Mesenchymal stem cell (in vitro differentiated cells and primary cell): Measurements from ENCODE around the gene SUCO.

Source experiments
- DNase-seq: peaks from one replicate; pipeline ENCODE4 v3.0.0-alpha.2; 2013
- H2AFZ ChIP-seq: one replicate; pipeline ENCODE4 v1.6.1; 2013; ENCODE audit warnings: low read depth, mild to moderate bottlenecking, control low read depth, inconsistent platforms, low read length, moderate library complexity
- H2AK5ac ChIP-seq: 2 replicates; pipeline ENCODE4 v1.6.1; 2013; ENCODE audit warnings: low read length, moderate library complexity, mild to moderate bottlenecking, inconsistent platforms; ENCODE audit not compliant: severe bottlenecking
- H2BK120ac ChIP-seq: one replicate; pipeline ENCODE4 v1.6.1; 2013; ENCODE audit warnings: low read depth, mild to moderate bottlenecking, inconsistent platforms, low read length, moderate library complexity
- H2BK12ac ChIP-seq, 2 experiments: one replicate each; pipeline ENCODE4 v1.6.1; 2013; ENCODE audit warnings: inconsistent platforms in 2 of 2, low read length in 2 of 2, mild to moderate bottlenecking in 2 of 2, moderate library complexity in 2 of 2, control low read depth in 1 of 2
- H2BK15ac ChIP-seq: one replicate; pipeline ENCODE4 v1.6.1; 2013; ENCODE audit warnings: mild to moderate bottlenecking, low read depth, inconsistent platforms; ENCODE audit not compliant: poor library complexity, severe bottlenecking
- H2BK5ac ChIP-seq: 2 replicates; pipeline ENCODE4 v1.6.1; 2013; ENCODE audit warnings: low read depth, mild to moderate bottlenecking, low read length, control low read depth, inconsistent platforms; ENCODE audit not compliant: poor library complexity, severe bottlenecking
- H3K14ac ChIP-seq, 2 experiments: one replicate each; pipeline ENCODE4 v1.6.1; 2013; ENCODE audit warnings: inconsistent platforms in 2 of 2, low read length in 2 of 2, control low read depth in 1 of 2, mild to moderate bottlenecking in 1 of 2, moderate library complexity in 1 of 2
- H3K18ac ChIP-seq, 2 experiments: one replicate each; pipeline ENCODE4 v1.6.1; 2013; ENCODE audit warnings: inconsistent platforms in 2 of 2, low read length in 2 of 2, control low read depth in 1 of 2, low read depth in 1 of 2, mild to moderate bottlenecking in 1 of 2
- H3K23ac ChIP-seq, 2 experiments: one replicate each; pipeline ENCODE4 v1.6.1; 2013; ENCODE audit warnings: inconsistent platforms in 2 of 2, low read length in 2 of 2, mild to moderate bottlenecking in 2 of 2, moderate library complexity in 2 of 2, control low read depth in 1 of 2
- H3K27ac ChIP-seq: 2 replicates; pipeline ENCODE4 v1.5.1; 2013; ENCODE audit warnings: mild to moderate bottlenecking, moderate library complexity, low read length, control low read depth, inconsistent platforms; ENCODE audit not compliant: poor library complexity, severe bottlenecking
- H3K27me3 ChIP-seq, 2 experiments: 2 replicates each; pipeline versions ENCODE4 v1.6.1 to v1.7.0; 2013; ENCODE audit warnings: low read length in 2 of 2, mild to moderate bottlenecking in 2 of 2, moderate library complexity in 2 of 2, control low read depth in 1 of 2, inconsistent platforms in 1 of 2; ENCODE audit not compliant: control insufficient read depth in 1 of 2, insufficient read depth in 1 of 2
- H3K36me3 ChIP-seq, 2 experiments: 2 replicates each; pipeline versions ENCODE4 v1.6.1 to v1.7.0; 2013; ENCODE audit warnings: low read length in 2 of 2, control low read depth in 1 of 2, inconsistent platforms in 1 of 2, low read depth in 1 of 2, mild to moderate bottlenecking in 1 of 2; ENCODE audit not compliant: insufficient read depth in 2 of 2, control insufficient read depth in 1 of 2
- H3K4ac ChIP-seq, 2 experiments: one replicate each; pipeline ENCODE4 v1.6.1; 2013; ENCODE audit warnings: inconsistent platforms in 2 of 2, low read length in 2 of 2, mild to moderate bottlenecking in 2 of 2, moderate library complexity in 2 of 2, control low read depth in 1 of 2, low read depth in 1 of 2
- H3K4me1 ChIP-seq: 2 replicates; pipeline ENCODE4 v1.6.1; 2013; ENCODE audit warnings: low read depth, low read length, control low read depth; ENCODE audit not compliant: control insufficient read depth, insufficient read depth
- H3K4me2 ChIP-seq: 2 replicates; pipeline ENCODE4 v1.6.1; 2013; ENCODE audit warnings: low read length, mild to moderate bottlenecking, inconsistent platforms; ENCODE audit not compliant: poor library complexity, severe bottlenecking
- H3K4me3 ChIP-seq, 2 experiments: 2 replicates each; pipeline versions ENCODE4 v1.5.1 to v1.7.0; 2013; ENCODE audit warnings: low read length in 2 of 2, mild to moderate bottlenecking in 2 of 2, control low read depth in 1 of 2, low read depth in 1 of 2; ENCODE audit not compliant: insufficient read depth in 1 of 2
- H3K79me1 ChIP-seq: replicated peaks from 2 replicates; pipeline ENCODE4 v1.6.1; 2013; ENCODE audit warnings: mild to moderate bottlenecking, control low read depth, low read length, inconsistent platforms; ENCODE audit not compliant: poor library complexity, severe bottlenecking
- H3K9ac ChIP-seq: 2 replicates; pipeline ENCODE4 v1.7.0; 2013; ENCODE audit warnings: mild to moderate bottlenecking, low read length, moderate library complexity
- H3K9me3 ChIP-seq: 2 replicates; pipeline ENCODE4 v1.7.0; 2013; ENCODE audit warnings: mild to moderate bottlenecking, low read length; ENCODE audit not compliant: control insufficient read depth
- H4K8ac ChIP-seq: one replicate; pipeline ENCODE4 v1.6.1; 2013; ENCODE audit warnings: inconsistent platforms, mild to moderate bottlenecking, low read length, moderate library complexity
- H4K91ac ChIP-seq: one replicate; pipeline ENCODE4 v1.6.1; 2013; ENCODE audit warnings: mild to moderate bottlenecking, low read length, inconsistent platforms
- WGBS: methylation state at CpG from one replicate; pipeline ENCODE4 v1.1.7; 2013; ENCODE audit warnings: mixed read lengths; 5-methylcytosine and 5-hydroxymethylcytosine counted together

SUCO gene

DNA sequence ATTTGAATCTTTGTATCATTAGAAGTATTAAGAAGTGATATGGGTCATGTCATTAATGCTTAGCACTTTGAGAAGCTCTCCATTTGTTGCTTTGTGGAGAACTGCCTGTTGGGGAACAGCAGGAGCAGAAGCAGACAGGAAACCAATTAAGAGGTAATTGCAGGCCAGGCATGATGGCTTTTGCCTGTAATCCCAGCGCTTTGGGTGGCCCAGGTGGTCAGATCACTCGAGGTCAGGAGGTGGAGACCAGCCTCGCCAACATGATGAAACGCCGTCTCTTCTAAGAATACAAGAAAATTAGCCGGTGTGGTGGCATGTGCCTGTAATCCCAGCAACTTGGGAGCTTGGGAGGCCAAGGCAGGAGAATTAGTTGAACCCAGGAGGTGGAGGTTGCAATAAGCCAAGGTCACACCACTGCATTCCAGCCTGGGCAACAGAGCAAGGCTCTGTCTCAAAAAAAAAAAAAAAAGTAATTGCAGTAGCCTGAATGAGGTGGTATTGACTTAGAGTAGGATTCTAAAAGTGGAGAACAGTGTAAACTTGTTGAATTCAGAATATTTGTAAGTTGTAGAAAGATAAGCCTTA lies 68.2 kb downstream of the SUCO start:
- no peak overlapping the region for H3K27ac ChIP-seq
- peaks cover 11% of the 10 kb centered on the region for H3K79me1 ChIP-seq
- no peak overlapping the region for H2AK5ac ChIP-seq
- H3K4me3 ChIP-seq, result no peak overlapping the region
- no peaks in the 10 kb centered on the region for H3K4me1 ChIP-seq
- no peak overlapping the region for H2BK120ac ChIP-seq
- no peak overlapping the region for H3K14ac ChIP-seq
- no peak overlapping the region for H3K4me2 ChIP-seq
- H3K27me3 ChIP-seq, result no peaks in the 10 kb centered on the region
- no peak overlapping the region for H3K9ac ChIP-seq
- no peak overlapping the region for H3K4ac ChIP-seq
- DNase-seq, result no peak
- H3K9me3 ChIP-seq, result no peaks in the 10 kb centered on the region
- H4K8ac ChIP-seq, result no peak overlapping the region
- no peak overlapping the region for H3K18ac ChIP-seq
- no peak overlapping the region for H2BK5ac ChIP-seq
- H3K23ac ChIP-seq, result no peak overlapping the region
- no peak overlapping the region for H4K91ac ChIP-seq
- H3K36me3 ChIP-seq, result peaks cover 14 to 78% of the 10 kb centered on the region in 2 experiments
- 94% methylated on average over 6 of the region's 6 CpGs for WGBS
- no peak overlapping the region for H2AFZ ChIP-seq
- no peak overlapping the region for H2BK12ac ChIP-seq
- no peak overlapping the region for H2BK15ac ChIP-seq

DNA sequence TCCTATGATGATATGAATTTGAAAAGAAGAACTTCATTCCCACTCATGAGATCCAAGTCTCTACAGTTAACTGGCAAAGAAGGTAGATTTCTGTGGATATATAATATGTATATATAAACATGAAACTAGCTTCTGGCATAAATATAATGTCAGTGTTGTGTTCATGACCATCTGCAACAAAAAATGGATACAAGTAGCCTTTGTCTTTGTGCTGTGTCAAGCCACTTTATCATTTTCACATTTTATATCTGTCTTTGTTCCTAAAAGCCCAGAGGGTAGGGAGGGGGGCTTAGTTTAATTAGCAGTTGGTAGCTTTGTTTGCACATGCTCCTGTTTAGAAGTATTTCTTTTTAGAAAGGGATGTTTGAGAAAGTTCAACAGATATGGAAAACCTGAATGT lies 69.8 kb downstream of the SUCO start:
- no peak overlapping the region for H3K4ac ChIP-seq
- peaks cover 8% of the 10 kb centered on the region for H3K79me1 ChIP-seq
- H4K91ac ChIP-seq, result no peak overlapping the region
- no peaks in the 10 kb centered on the region for H3K27me3 ChIP-seq
- no peaks in the 10 kb centered on the region for H3K9me3 ChIP-seq
- H2AK5ac ChIP-seq, result no peak overlapping the region
- H2BK15ac ChIP-seq, result no peak overlapping the region
- H2BK5ac ChIP-seq, result no peak overlapping the region
- no peak overlapping the region for H3K4me2 ChIP-seq
- H2BK12ac ChIP-seq, result no peak overlapping the region
- H3K23ac ChIP-seq, result no peak overlapping the region
- no peak overlapping the region for H4K8ac ChIP-seq
- no peak for DNase-seq
- no peaks in the 10 kb centered on the region for H3K4me1 ChIP-seq
- no peak overlapping the region for H2AFZ ChIP-seq
- H3K9ac ChIP-seq, result no peak overlapping the region
- peaks cover 4 to 69% of the 10 kb centered on the region in 2 experiments for H3K36me3 ChIP-seq
- H2BK120ac ChIP-seq, result no peak overlapping the region
- no peak overlapping the region for H3K27ac ChIP-seq
- H3K4me3 ChIP-seq, result no peak overlapping the region
- no peak overlapping the region for H3K14ac ChIP-seq
- H3K18ac ChIP-seq, result no peak overlapping the region

DNA sequence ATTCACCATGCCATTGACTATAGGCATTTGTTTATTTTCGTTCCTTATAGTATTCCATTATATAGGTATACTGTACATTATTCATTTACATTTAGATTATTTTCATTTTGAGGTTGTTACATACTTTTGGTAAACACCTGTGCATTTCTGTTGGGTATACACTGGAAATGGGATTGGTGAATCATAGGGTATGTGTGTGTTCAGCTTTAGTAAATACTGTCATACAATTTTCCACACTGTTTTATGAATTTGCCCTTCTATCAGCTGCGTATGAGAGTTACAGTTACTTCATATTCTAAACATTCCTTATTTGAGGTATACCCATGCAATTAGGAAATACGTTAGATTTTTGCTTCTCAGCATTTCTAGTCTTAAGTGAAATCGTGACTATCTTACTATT lies 70.9 kb downstream of the SUCO start:
- no peak overlapping the region for H4K8ac ChIP-seq
- no peak overlapping the region for H2BK12ac ChIP-seq
- no peak overlapping the region for H2AFZ ChIP-seq
- H3K4me1 ChIP-seq, result no peaks in the 10 kb centered on the region
- no peak overlapping the region for H3K4ac ChIP-seq
- no peak overlapping the region for H2BK120ac ChIP-seq
- WGBS, result 100% methylated on average over 3 of the region's 4 CpGs
- H3K9ac ChIP-seq, result no peak overlapping the region
- H4K91ac ChIP-seq, result no peak overlapping the region
- no peak overlapping the region for H3K18ac ChIP-seq
- H3K9me3 ChIP-seq, result no peaks in the 10 kb centered on the region
- no peak overlapping the region for H2BK5ac ChIP-seq
- no peak for DNase-seq
- no peak overlapping the region for H3K4me3 ChIP-seq
- H3K14ac ChIP-seq, result no peak overlapping the region
- H3K27me3 ChIP-seq, result no peaks in the 10 kb centered on the region
- no peak overlapping the region for H3K4me2 ChIP-seq
- peaks cover 8% of the 10 kb centered on the region for H3K79me1 ChIP-seq
- H3K27ac ChIP-seq, result no peak overlapping the region
- H3K23ac ChIP-seq, result no peak overlapping the region
- no peak overlapping the region for H2AK5ac ChIP-seq
- no peak overlapping the region for H2BK15ac ChIP-seq
- H3K36me3 ChIP-seq, result peaks cover 4 to 61% of the 10 kb centered on the region in 2 experiments

DNA sequence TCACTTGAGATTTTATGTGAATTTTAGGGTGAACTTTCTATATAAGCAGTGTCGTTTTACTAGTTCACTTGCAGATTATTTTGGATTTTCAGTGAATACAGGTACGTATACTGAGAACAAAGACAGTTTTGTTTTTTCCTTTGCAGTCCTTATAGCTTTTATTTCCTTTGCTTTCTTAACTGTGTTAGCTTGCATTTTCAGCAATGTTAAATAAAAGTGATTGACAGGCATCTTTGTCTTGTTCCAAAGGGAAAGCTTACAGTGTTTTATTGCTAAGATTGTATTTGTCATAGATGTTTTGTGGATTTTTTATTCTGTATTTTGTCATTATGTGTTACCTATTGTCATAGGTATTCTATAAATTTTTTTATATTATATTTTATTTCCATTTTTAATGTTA lies 72.7 kb downstream of the SUCO start:
- H2AFZ ChIP-seq, result no peak overlapping the region
- H3K4ac ChIP-seq, result no peak overlapping the region
- no peak overlapping the region for H2BK15ac ChIP-seq
- no peak overlapping the region for H3K18ac ChIP-seq
- peaks cover 4 to 66% of the 10 kb centered on the region in 2 experiments for H3K36me3 ChIP-seq
- no peak overlapping the region for H2AK5ac ChIP-seq
- H3K27me3 ChIP-seq, result no peaks in the 10 kb centered on the region
- no peak overlapping the region for H4K91ac ChIP-seq
- H2BK120ac ChIP-seq, result no peak overlapping the region
- H3K9ac ChIP-seq, result no peak overlapping the region
- no peak for DNase-seq
- no peaks in the 10 kb centered on the region for H3K4me1 ChIP-seq
- 100% methylated on average over 2 of the region's 2 CpGs for WGBS
- no peak overlapping the region for H2BK12ac ChIP-seq
- no peaks in the 10 kb centered on the region for H3K9me3 ChIP-seq
- no peak overlapping the region for H3K27ac ChIP-seq
- H3K23ac ChIP-seq, result no peak overlapping the region
- no peak overlapping the region for H2BK5ac ChIP-seq
- H3K14ac ChIP-seq, result no peak overlapping the region
- no peak overlapping the region for H3K4me3 ChIP-seq
- H3K4me2 ChIP-seq, result no peak overlapping the region
- H3K79me1 ChIP-seq, result peaks cover 9% of the 10 kb centered on the region
- H4K8ac ChIP-seq, result no peak overlapping the region
